NCI-H524 treated with DMSO at 0.1 percent for 48 hours (cell line): ENCODE data around the gene SVIL.
"Not testable (repeated sequence)": the region's sequence is repeated elsewhere in the genome, so short reads cannot be mapped to it uniquely, and the experiment has no call there.

ENCODE experiments used
- DNase-seq: peaks from one replicate; lab custom pipeline; 2025; lab: John Stamatoyannopoulos, UW

Gene SVIL

DNA sequence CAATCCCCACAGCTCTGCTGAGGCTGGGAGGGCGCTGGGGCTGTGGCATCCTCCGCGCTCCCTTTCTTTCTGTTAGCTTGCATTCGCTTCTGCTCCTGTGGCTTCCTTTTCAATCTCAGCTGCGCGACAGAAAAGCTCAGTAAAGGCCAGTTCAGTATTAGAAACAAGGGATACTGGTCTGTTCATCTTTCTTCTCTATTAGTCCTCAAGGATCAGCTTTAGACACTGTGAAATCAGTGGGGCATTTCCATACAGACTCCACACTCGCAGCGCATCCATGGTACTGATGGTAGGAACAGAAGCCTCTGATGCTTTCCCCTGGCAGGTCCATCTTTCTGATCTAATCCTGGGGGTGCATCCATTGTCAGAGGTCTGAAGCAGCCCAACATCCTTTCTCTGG, 182.2 kb downstream of the SVIL start:
- no peak for DNase-seq

DNA sequence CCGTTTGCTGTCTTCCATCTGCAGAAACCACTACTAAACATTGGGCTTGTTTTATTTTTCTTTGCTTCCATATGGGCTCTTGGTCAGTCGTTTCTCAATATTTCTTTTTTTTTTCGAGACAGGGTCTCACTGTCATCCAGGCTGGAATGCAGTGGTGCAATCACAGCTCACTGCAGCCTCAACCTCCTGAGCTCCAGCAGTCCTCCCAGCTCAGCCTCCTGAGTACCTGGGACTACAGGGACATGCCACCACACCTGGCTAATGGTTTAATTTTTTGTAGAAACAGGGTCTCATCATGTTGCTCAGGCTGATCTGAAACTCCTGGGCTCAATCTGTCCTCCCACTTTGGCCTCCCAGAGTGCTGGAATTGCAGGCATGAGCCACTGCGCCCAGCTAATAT, 182.8 kb downstream of the SVIL start:
- no peak for DNase-seq

GRCh38 chr10:29450405-29450804, 184.4 kb downstream of the SVIL start:
- DNase-seq, result no peak

DNA sequence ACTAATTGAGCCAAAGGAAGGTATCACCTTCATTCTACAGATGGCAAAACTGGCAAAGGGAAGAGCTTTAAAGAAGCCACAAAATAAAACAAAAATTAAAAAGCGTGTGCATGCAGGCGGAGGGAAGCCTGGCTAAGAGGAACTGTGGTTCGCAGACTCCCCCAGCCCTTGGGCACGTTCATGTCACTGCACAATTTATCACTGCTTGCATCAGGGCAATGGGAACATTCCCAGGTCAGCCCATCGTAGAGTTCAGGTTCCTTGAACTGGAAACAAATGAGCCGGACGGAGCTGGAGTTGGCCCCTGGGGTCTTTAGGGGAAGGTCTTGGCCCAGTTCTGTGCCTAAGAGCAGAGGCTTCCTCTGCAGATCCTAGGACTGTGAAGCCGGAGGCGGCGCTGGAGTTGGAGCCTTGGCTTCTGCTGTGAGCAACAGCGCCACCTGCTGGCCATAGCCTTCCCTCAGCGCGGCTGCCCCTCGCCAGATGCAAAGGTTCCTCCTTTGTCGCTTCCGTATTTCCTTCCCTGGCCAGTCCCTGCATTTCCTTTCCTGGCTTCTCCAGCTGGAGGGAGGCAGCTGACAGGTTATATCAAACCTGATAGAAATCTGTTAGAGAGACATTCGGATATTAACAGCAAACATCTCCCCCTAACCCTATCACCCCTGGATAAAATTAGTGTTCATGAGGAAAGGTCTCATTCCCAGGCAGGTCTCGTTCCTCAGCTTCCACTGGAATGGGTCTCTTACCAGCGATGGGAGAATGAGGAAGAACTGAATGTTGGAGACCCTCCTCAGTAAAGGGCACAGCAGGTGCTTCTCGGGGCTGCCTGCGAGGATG, 185.8 kb downstream of the SVIL start:
- DNase-seq, result not testable (repeated sequence)

DNA sequence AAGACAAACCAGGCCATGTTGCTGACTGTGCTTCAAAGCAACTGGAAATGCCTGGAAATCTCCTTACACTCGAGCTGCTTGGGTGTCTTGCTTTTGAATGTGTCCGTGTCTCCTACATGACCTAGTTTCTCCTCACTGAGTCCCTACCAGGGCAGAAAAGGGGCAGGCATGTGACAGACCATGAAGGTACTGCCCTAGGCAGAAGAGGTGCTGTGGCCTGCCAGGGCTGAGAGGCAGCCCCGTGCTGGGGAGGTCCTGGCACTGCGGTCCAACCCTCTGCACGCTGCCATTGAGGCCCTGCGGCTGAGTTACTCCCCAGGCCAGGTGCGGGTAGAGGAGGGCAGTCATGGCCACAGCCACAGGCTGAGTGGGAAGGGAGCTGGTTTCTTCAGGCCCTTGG, 186.6 kb downstream of the SVIL start:
- DNase-seq, result no peak

- DNase-seq, result no peak
Measured at GRCh38 chr10:29446327-29446726, 188.4 kb downstream of the SVIL start.

DNA sequence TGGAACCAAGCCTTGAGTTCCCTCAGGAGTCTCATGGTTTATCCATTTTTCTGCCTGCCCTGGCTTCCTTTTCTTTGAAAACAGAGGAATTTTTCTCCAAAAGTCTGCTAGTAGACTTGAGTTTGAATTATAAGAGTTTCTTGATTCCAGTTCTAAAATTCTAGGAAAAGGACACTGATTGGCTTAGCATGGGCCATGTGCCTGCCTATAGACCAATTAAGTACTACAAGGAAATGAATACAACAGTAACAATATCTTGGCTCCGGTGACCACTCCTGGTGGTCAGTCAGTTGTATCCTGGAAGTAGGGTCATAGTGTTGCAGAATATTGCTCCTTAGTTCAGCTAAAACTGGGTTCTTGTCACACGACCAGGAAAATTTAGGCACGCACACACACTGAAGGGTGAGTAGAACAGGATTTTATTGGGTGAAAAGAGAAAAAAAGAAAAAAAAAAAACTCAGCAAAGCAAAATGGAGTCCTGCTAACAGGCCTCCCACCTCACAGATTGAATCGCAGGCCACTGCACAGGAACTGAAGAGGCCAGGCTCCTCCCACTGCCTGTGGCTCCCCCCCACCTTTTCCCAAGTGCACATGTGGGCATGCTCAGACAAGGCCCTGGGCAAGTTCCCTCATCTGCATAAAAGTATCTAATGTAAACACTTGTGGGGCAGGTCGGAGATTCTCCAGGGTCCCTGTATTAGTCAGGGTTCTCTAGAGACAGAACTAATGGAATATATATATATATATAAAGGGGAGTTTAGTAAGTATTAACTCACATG, 190.8 kb downstream of the SVIL start:
- DNase-seq, result no peak

DNA sequence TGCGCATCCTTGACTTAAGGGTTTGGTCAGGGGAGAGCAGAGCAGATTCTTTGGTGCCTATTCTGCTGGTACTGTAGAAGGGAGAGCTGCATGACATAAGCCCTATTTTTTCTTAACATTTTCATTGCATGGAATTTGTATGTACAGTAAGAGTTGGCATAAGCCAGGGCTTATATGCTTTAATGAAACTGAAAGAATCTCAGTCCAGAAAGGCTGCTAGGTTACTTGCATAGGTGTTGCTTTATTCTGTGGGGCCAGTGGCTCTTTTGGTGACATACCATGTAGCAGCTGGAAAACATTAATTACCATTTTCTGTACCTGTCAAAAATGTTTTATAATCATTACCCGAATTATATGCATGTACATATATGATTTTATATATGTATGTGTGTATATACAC, 193.8 kb downstream of the SVIL start:
- no peak for DNase-seq

- DNase-seq, result not testable (repeated sequence)
Measured at GRCh38 chr10:29439005-29439404, 195.8 kb downstream of the SVIL start.

DNA sequence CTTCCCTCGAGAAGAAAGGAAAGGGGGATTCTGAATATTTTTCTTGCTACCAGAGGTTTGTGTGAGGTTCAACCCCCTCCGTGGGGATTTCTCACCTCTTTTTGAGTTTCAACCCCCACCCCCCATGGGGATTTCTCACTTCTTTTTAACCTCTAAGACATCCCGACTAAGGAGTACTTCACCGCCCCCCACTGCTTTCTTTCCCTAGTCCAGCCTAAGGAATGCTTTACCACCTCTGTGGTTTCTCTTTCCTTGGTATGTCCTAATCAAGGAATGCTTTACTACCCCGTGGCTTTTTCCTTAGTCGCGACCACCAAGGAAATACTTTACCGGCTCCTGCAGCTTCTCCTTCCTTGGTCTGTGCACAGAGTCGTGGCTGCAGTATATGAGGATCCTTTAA, 196.5 kb downstream of the SVIL start:
- DNase-seq, result no peak

- no peak for DNase-seq
Measured at GRCh38 chr10:29437871-29438270, 196.9 kb downstream of the SVIL start.

- no peak for DNase-seq
Measured at GRCh38 chr10:29435809-29436501, 198.8 kb downstream of the SVIL start.

GRCh38 chr10:29434111-29434510, 200.7 kb downstream of the SVIL start:
- DNase-seq, result no peak

- no peak for DNase-seq
Measured at GRCh38 chr10:29431711-29432110, 203.1 kb downstream of the SVIL start.

GRCh38 chr10:29430101-29430500, 204.7 kb downstream of the SVIL start:
- DNase-seq, result no peak

GRCh38 chr10:29428486-29428885, 206.3 kb downstream of the SVIL start:
- DNase-seq, result no peak

DNA sequence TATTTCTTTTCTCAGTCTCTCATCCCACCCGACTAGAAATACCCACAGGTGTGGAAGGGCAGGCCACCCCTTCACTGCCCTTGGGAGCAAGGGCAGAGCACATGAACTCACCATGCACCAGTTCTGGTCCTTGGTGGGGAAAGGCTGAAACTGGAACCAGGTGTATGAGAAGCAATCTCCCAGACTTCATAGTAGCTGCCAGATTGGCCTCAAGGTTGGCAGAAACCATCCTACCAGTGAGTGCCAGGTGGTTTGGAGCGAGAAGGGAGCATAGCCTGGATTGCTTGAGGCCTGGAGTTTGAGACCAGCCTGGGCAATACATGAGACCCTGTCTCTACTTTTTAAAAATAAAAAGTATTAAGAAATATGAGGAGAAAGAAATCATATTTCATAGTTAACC, 207.1 kb downstream of the SVIL start:
- DNase-seq, result no peak

DNA sequence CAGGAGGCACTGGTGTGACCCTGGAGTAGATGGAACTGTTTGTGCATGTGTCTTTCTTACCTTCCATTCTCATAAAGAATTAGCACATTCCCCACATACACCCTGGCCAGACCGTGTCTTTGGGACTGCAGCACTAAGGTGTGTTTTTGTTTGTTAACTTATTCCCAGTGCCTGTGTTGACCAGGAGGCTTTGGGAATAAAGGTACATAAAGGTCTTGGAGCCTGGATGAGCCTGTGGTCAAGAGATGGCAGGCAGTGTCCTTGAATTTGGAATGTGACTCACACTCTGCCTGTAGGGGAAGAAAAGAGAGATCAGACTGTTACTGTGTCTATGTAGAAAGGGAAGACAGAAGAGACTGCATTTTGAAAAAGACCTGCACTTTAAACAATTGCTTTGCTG, 208.4 kb downstream of the SVIL start:
- no peak for DNase-seq

- no peak for DNase-seq
Measured at GRCh38 chr10:29424017-29424416, 210.8 kb downstream of the SVIL start.

GRCh38 chr10:29420744-29421143, 214.0 kb downstream of the SVIL start:
- DNase-seq, result no peak

DNA sequence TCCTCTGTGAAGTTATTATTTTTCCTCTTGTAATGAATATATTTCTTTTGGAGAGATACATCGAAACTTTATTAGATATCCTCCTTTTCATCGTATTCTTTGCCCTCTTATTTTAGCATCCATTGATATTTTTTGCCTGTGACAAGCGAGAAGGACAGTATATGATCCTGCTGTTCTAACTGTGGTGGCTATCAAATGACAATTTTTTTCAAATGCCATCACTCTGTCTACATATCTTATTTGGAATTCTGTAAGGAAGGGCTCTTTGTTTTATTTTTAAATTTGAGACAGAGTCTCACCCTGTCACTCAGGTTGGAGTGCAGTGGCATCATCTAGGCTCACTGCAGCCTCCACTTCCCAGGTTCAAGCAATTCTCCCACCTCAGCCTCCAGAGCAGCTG, 217.4 kb downstream of the SVIL start:
- DNase-seq, result no peak

- DNase-seq, result no peak
Measured at GRCh38 chr10:29415876-29416275, 218.9 kb downstream of the SVIL start.

DNA sequence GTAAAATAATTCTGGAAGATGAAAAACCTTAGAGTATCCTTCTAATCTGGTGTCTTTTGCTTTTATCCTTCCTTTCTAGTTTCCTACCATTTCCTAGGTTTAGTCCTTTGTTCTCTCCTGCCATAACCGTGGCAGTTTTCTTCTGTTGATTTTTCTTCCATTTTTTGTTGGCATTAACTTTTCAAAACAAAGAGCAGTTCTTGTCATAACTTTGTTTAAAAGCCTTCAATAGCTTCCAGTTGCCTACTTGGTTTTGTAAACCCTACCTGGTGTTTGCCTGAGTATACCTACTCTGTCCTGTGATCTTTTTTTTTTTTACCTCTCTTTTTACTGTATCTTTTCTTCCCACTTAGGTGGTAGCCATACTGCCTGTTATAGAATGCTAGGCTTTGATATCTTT, 220.3 kb downstream of the SVIL start:
- DNase-seq, result no peak
